Subcutaneous abdominal adipose tissue (tissue), 5 donors: ENCODE results near the gene AFF2.
"Not testable (repeated sequence)": the region's sequence is repeated elsewhere in the genome, so short reads cannot be mapped to it uniquely, and the experiment has no call there.

Experiments
- H3K27ac ChIP-seq: one replicate; pipeline ENCODE4 v1.7.0; 2013; ENCODE audit warnings: low read depth, mild to moderate bottlenecking, inconsistent platforms, low read length, moderate library complexity
- H3K27me3 ChIP-seq, 5 donors: one replicate each; pipeline ENCODE4 v1.7.0; 2013; ENCODE audit warnings: low read length in 5 of 5, inconsistent platforms in 1 of 5; ENCODE audit not compliant: control insufficient read depth in 5 of 5, insufficient read depth in 4 of 5
- H3K36me3 ChIP-seq, 5 donors: one replicate each; pipeline ENCODE4 v1.7.0; 2013; ENCODE audit warnings: low read length in 5 of 5; ENCODE audit not compliant: control insufficient read depth in 5 of 5, insufficient read depth in 5 of 5
- H3K4me1 ChIP-seq, 5 donors: one replicate each; pipeline ENCODE4 v1.7.0; 2013; ENCODE audit warnings: low read length in 5 of 5, mild to moderate bottlenecking in 3 of 5, moderate library complexity in 1 of 5; ENCODE audit not compliant: control insufficient read depth in 5 of 5, insufficient read depth in 5 of 5
- H3K4me3 ChIP-seq, 5 donors: one replicate each; pipeline ENCODE4 v1.7.0; 2013; ENCODE audit warnings: low read length in 5 of 5, low read depth in 1 of 5
- H3K9ac ChIP-seq, 5 donors: one replicate each; pipeline ENCODE4 v1.7.0; 2013; ENCODE audit warnings: low read length in 5 of 5, mild to moderate bottlenecking in 4 of 5, moderate library complexity in 3 of 5
- H3K9me3 ChIP-seq, 5 donors: one replicate each; pipeline ENCODE4 v1.7.0; 2013; ENCODE audit warnings: low read length in 5 of 5; ENCODE audit not compliant: control insufficient read depth in 5 of 5
- donor health status: healthy.
- donor health status: healthy.
- donor health status: healthy.
- donor health status: healthy.
- donor health status: healthy.

Gene AFF2

DNA sequence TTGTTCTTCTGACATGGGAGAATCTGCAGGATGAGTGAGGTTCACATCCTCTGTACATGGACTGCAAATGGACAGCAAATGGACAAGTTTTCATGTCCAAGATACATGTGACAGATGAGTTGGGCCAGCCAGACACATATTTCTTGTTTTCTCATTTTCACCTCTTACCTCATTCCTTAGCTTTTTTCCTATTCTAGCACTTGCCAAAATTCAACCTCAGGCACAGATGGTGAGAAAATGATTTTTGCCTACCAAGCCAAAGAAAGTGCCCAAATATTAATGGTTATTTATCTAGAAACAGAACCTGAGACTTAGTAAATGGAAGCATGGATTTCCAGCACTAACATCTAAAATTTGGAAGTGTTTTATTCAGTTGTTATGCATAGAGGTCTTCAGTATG is 402.2 kb downstream of the AFF2 start:
- Histone ChIP-seq H3K9ac (no peak overlapping the region), H3K36me3 (no peaks in the 10 kb centered on the region), H3K27me3 (no peaks in the 10 kb centered on the region), H3K9me3 (no peaks in the 10 kb centered on the region), H3K4me3 (no peak overlapping the region), H3K27ac (no peak overlapping the region), H3K4me1 (peaks cover 0 to 10% (median 0%) of the 10 kb centered on the region in 5 donors)

DNA sequence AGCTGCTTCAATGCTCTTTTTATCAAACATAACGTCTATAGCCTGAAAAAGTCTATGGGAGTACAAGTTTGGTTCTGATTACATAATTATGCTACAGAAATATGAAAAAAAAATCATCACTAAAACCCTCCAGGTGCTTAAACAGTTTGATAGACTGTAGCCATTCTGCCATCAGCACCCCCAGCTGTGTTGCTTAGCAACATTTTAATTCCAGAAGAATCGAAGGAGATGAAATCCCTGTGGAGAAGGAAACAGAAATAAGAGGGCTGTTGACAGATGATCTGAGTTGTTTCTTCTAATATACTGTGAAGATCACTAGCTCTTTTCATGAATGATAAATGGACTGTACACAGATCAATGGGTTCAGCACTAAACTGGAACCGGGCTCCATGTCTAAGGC is 402.8 kb downstream of the AFF2 start:
- H3K9me3 ChIP-seq, result no peaks in the 10 kb centered on the region
- H3K27ac ChIP-seq, result no peak overlapping the region
- no peaks in the 10 kb centered on the region for H3K36me3 ChIP-seq
- H3K9ac ChIP-seq, result no peak overlapping the region
- H3K4me1 ChIP-seq, result peaks cover 0 to 10% (median 0%) of the 10 kb centered on the region in 5 donors
- H3K4me3 ChIP-seq, result no peak overlapping the region
- no peaks in the 10 kb centered on the region for H3K27me3 ChIP-seq

DNA sequence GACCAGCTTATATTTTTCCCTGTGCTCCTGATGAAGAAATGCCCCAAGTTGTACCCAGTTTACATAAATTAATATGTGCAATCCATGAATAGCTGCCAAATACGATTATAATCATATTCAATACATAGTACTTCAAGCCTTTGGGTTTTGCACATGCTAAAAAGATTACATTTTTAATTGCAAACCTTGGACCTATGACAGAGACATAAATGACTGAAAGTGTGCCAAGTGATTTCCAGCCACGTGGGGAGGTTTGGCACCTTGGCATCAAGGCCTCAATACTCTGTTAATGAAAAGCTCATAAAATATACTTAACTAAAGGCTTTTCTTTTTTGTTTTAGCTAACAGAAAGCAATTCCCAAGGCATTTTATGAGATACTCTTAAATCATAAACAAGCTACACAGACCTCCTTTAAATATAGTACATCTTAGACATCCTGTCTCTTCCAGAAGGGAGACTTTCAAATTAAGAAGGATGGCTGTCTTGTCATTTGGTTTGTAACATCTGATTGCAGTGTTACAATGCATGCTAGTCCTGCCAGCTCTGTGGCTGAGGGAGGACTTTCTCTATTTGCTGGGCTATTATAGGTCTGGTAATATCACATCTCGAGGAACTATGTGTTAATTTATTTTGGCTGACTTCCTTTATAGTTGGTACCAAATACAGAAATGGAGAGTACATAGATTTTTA is 404.1 kb downstream of the AFF2 start:
- Histone ChIP-seq H3K36me3 (no peaks in the 10 kb centered on the region), H3K27ac (no peak overlapping the region), H3K9ac (no peak overlapping the region), H3K27me3 (no peaks in the 10 kb centered on the region), H3K4me1 (peaks cover 0 to 10% (median 0%) of the 10 kb centered on the region in 5 donors), H3K4me3 (no peak overlapping the region), H3K9me3 (no peaks in the 10 kb centered on the region)

DNA sequence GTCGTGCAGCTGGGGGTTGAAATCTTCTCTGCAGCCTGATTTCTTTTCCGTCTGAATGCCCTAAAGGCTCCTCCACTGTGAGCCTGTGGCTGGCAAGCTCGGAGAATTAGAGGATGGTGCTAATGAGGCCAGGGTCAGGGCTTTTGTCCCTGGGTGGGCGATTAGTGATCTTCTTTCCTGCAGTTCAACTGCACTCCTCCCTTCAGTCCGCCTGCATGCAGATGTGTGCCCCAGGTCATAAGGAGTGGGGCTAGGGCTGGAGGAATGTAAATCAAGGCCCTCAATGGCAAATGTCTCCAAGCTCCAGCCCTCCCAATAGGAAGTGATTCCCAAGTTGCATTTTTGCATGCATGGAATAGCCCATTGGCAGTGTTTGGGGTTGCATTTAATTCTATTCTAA is 405.0 kb downstream of the AFF2 start:
- no peaks in the 10 kb centered on the region for H3K9me3 ChIP-seq
- no peak overlapping the region for H3K27ac ChIP-seq
- H3K36me3 ChIP-seq, result no peaks in the 10 kb centered on the region
- no peaks in the 10 kb centered on the region for H3K27me3 ChIP-seq
- H3K4me3 ChIP-seq, result no peak overlapping the region
- H3K4me1 ChIP-seq, result peaks cover 0 to 10% (median 0%) of the 10 kb centered on the region in 5 donors
- H3K9ac ChIP-seq, result no peak overlapping the region

DNA sequence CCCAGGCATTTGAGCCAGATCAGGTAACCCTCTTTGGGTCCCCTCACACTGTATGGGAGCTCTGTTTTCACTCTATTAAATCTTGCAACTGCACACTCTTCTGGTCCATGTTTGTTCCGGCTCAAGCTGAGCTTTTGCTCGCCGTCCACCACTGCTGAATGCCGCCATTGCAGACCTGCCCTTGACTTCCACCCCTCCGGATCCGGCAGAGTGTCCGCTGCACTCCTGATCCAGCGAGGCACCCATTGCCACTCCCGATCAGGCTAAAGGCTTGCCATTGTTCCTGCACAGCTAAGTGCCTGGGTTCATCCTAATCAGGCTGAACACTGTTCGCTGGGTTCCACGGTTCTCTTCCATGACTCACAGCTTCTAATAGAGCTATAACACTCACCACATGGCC is 406.2 kb downstream of the AFF2 start:
- H3K4me3 ChIP-seq, H3K4me1 ChIP-seq, H3K9me3 ChIP-seq, H3K9ac ChIP-seq, H3K27me3 ChIP-seq, H3K27ac ChIP-seq, H3K36me3 ChIP-seq: not testable (repeated sequence)

DNA sequence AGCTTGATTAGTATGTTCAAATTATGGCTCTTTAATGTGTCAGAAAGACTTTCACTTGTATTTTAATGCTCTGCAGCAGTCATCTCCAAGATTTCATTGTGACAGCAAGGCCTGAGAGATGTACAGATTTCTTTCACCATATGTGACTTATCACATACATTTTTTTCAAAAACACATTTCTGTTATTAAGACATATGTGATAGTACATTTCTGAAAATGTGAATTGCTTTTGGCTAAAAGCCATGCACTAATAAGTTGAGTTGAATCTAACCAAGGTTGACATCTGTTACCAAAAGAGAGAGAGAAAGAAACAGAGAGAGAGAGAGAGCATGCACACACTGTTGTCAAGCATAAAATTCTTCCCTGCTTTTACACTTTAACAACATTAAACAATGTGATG is 409.3 kb downstream of the AFF2 start:
- Histone ChIP-seq H3K36me3 (no peaks in the 10 kb centered on the region), H3K9ac (no peak overlapping the region)

DNA sequence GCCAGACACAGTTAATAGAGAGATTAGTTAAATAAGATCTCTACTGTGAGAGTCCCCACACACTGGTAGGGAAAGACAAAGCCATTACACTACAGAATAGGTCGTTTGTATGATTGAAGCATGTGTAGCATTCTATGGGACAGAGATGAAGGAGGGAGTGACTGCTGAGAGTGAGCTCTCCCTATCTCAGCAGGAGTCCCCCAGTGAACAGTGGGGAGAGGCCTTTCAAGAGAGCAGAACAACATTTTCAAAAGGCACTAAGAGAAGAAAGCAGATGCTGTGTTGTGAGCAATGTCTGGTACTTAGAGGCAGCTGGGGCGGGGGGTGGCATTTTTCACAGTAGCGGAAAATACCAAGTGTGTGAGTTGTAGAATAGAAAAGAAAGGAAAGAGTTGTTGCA is 413.6 kb downstream of the AFF2 start:
- Histone ChIP-seq H3K36me3 (no peaks in the 10 kb centered on the region), H3K27ac (no peak overlapping the region), H3K9ac (no peak overlapping the region), H3K4me3 (no peak overlapping the region), H3K4me1 (peaks cover 0 to 12% (median 3%) of the 10 kb centered on the region in 5 donors), H3K9me3 (no peaks in the 10 kb centered on the region), H3K27me3 (peaks cover 0 to 2% (median 0%) of the 10 kb centered on the region in 5 donors)

More for the DNA sequence above, 409.3 kb downstream of the AFF2 start:
- Histone ChIP-seq H3K4me1 (peaks cover 0 to 2% (median 0%) of the 10 kb centered on the region in 5 donors), H3K9me3 (no peaks in the 10 kb centered on the region), H3K27ac (no peak overlapping the region), H3K4me3 (no peak overlapping the region), H3K27me3 (peaks cover 0 to 2% (median 0%) of the 10 kb centered on the region in 5 donors)

DNA sequence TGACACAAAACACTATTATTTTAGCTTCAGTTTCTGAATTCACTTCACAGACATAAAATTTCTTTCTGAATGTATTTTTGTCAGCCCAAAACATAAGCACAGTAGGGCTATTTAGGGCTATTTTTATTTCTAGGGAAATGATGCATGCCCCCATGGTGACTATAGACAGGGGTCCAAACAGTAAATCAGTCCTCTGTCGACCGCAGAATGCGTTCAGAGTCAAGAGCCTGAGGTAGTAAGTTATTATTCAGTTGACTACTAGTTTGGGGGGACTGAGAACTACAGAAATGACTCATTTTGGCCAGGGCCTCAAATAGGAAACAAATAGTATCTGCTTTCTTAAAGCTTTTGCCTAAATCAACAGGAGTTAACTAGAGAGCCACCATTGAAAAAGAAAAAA is 414.4 kb downstream of the AFF2 start:
- Histone ChIP-seq H3K9ac (no peak overlapping the region), H3K9me3 (no peaks in the 10 kb centered on the region), H3K27ac (no peak overlapping the region), H3K36me3 (no peaks in the 10 kb centered on the region), H3K27me3 (peaks cover 0 to 2% (median 0%) of the 10 kb centered on the region in 5 donors), H3K4me3 (no peak overlapping the region), H3K4me1 (peaks cover 0 to 12% (median 3%) of the 10 kb centered on the region in 5 donors)

DNA sequence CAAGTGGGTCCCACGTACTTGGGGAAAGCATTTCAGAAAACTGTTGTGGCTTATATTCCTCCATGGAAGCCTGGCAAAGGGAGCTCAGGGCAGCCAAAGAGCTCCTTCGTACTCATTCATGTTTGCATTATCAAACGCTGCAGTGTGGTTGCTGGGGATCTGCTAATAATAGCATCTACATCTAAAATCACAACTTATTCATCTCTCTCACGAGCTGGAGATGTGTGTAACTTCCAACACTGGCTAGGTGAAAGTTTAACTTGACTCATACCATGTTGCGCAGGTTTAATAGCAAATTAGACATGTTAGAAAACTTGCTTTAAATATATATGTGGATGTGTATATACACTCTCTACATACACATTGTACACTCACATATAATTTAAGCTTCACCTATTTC is 415.1 kb downstream of the AFF2 start:
- H3K27me3 ChIP-seq, result peaks cover 0 to 2% (median 0%) of the 10 kb centered on the region in 5 donors
- no peak overlapping the region for H3K4me3 ChIP-seq
- no peaks in the 10 kb centered on the region for H3K9me3 ChIP-seq
- no peak overlapping the region for H3K27ac ChIP-seq
- H3K9ac ChIP-seq, result no peak overlapping the region
- H3K4me1 ChIP-seq, result peaks cover 0 to 12% (median 3%) of the 10 kb centered on the region in 5 donors
- no peaks in the 10 kb centered on the region for H3K36me3 ChIP-seq

DNA sequence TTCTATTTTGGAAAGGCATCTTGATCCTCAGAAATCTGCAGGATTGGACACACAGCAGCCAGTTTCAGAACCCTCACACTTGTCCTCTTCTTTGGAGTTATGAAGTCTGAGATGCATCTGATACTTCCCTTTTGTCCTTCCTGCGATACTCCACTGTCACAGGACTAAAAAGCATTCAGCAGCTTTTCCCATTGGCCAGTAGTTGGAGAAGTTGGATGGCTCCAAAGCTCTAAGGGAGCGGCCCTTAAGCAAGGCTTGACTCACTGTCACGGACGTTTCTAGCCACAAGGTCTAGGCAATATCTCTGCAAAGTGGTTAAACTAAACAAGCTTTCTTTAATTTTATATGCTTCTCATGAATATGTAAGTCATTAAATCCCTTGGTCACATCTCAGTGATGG is 417.0 kb downstream of the AFF2 start:
- peaks cover 0 to 2% (median 0%) of the 10 kb centered on the region in 5 donors for H3K27me3 ChIP-seq

More for the DNA sequence above, 417.0 kb downstream of the AFF2 start:
- no peaks in the 10 kb centered on the region for H3K9me3 ChIP-seq
- no peak overlapping the region for H3K9ac ChIP-seq
- peaks cover 0 to 12% (median 3%) of the 10 kb centered on the region in 5 donors for H3K4me1 ChIP-seq
- H3K36me3 ChIP-seq, result no peaks in the 10 kb centered on the region
- no peak overlapping the region for H3K27ac ChIP-seq
- H3K4me3 ChIP-seq, result no peak overlapping the region
